GM12878 (cell line): ENCODE measurements around the gene ATG101. TPM values are rescaled to one million over a fixed set of nuclear protein-coding genes. Genes with fewer than 3 reads are reported as not detected.

Source experiments
- ATAC-seq: fragments of 200-7000 bp; cut with Tn5 transposase; 3 replicates; pipeline ENCODE4 v1.9.1; 2020; ENCODE audit warnings: mild to moderate bottlenecking, moderate library complexity
- BruUV-seq: library from RNA; stranded (reverse); fragments of 400-500 nt; replicated peaks from 2 replicates; lab custom pipeline; 2021; lab: Mats Ljungman, UMichigan
- CTCF ChIA-PET: fragments of 300-600 bp; sonication (Branson Sonifier 250); formaldehyde crosslinking; extraction: SDS; loops from one replicate; lab custom pipeline; 2021; ENCODE audit warnings: inconsistent platforms; lab: Yijun Ruan, JAX
- POLR2A ChIA-PET: fragments of 350-600 bp; formaldehyde crosslinking; extraction: SDS; loops from one replicate; lab custom pipeline; 2021; ENCODE audit warnings: inconsistent platforms; lab: Charles Lee
- RAD21 ChIA-PET: fragments of 300-600 bp; sonication (Branson Sonifier 250); formaldehyde crosslinking; loops from one replicate; lab custom pipeline; 2023; ENCODE audit warnings: antibody characterized with exemption; ENCODE audit not compliant: unreplicated experiment; lab: Charles Lee
- SMC1A ChIA-PET: fragments of 300-600 bp; sonication (Branson Sonifier 250); formaldehyde crosslinking; loops from one replicate; lab custom pipeline; 2023; ENCODE audit not compliant: unreplicated experiment, uncharacterized antibody; lab: Charles Lee
- DNase-seq: peaks from one replicate; pipeline ENCODE4 v3.0.0-alpha.2; 2011; ENCODE audit warnings: low read depth, low spot score
- FAIRE-seq: peaks from 3 replicates; lab custom pipeline; 2011; peaks lifted over from hg19 to GRCh38; lab: Jason Lieb, UNC
- H2AFZ ChIP-seq: 2 replicates; pipeline ENCODE4 v1.6.0; 2011; ENCODE audit warnings: low read depth, low read length, control low read depth; ENCODE audit not compliant: control insufficient read depth
- H3K27ac ChIP-seq: 2 replicates; pipeline ENCODE4 v1.5.1; 2011; ENCODE audit warnings: control low read depth; ENCODE audit not compliant: control insufficient read depth, insufficient read depth
- H3K27me3 ChIP-seq, 2 experiments: replicated peaks in 1 of 2; 2 replicates each; pipeline versions ENCODE4 v1.6.0 to v1.6.1; 2011; ENCODE audit warnings: low read length in 1 of 2; ENCODE audit not compliant: control insufficient read depth in 2 of 2, insufficient read depth in 2 of 2
- H3K36me3 ChIP-seq, 2 experiments: 2 replicates each; pipeline ENCODE4 v1.5.1; 2011; ENCODE audit warnings: low read length in 1 of 2; ENCODE audit not compliant: control insufficient read depth in 2 of 2, insufficient read depth in 2 of 2
- H3K4me1 ChIP-seq: 2 replicates; pipeline ENCODE4 v1.6.1; 2011; ENCODE audit warnings: mild to moderate bottlenecking, low read length, moderate library complexity, mixed read lengths; ENCODE audit not compliant: control insufficient read depth, insufficient read depth
- H3K4me2 ChIP-seq: 2 replicates; pipeline ENCODE4 v1.6.0; 2011; ENCODE audit warnings: control low read depth; ENCODE audit not compliant: control insufficient read depth, insufficient read depth
- H3K4me3 ChIP-seq: fragments of 200-600 bp; sonication (generic); 2 replicates; pipeline ENCODE4 v1.5.1; 2016
- H3K79me2 ChIP-seq: 2 replicates; pipeline ENCODE4 v1.6.0; 2011; ENCODE audit warnings: low read length; ENCODE audit not compliant: control insufficient read depth, insufficient read depth
- H3K9ac ChIP-seq: 2 replicates; pipeline ENCODE4 v1.8.0; 2011; ENCODE audit warnings: low read length, control low read depth, mixed read lengths; ENCODE audit not compliant: control insufficient read depth, insufficient read depth
- H3K9me3 ChIP-seq: replicated peaks from 3 replicates; pipeline ENCODE4 v1.5.1; 2011; ENCODE audit warnings: mild to moderate bottlenecking, low read length; ENCODE audit not compliant: control insufficient read depth, insufficient read depth
- H4K20me1 ChIP-seq: 2 replicates; pipeline ENCODE4 v1.6.0; 2011; ENCODE audit not compliant: control insufficient read depth, insufficient read depth
- FOXM1 ChIP-seq: IDR thresholded peaks from 2 replicates; pipeline ENCODE4 v1.6.1; 2012; ENCODE audit warnings: low read depth, mild to moderate bottlenecking, inconsistent platforms, low read length, moderate library complexity
- STAT1 ChIP-seq: fragments of 450-650 bp; conservative IDR thresholded peaks from 2 replicates; pipeline ENCODE4 v1.6.1; 2014; ENCODE audit warnings: antibody characterized with exemption, mild to moderate bottlenecking
- WGBS: methylation state at CpG from one replicate; pipeline ENCODE4 v1.1.6; 2016; ENCODE audit warnings: low lambda C conversion rate; ENCODE audit not compliant: insufficient replicate concordance, insufficient coverage; ENCODE audit errors: missing lambda C conversion rate; 5-methylcytosine and 5-hydroxymethylcytosine counted together
- in situ Hi-C: fragments of 300-500 bp; cut with MboI; formaldehyde crosslinking; loops from 9 replicates; pipeline ENCODE4 v1.14.3; 2018; ENCODE audit warnings: mixed read lengths
- intact Hi-C: fragments of 100-400 bp; cut with micrococcal nuclease; formaldehyde crosslinking; loops from one replicate; pipeline ENCODE4 v1.14.2; 2022; ENCODE audit not compliant: unreplicated experiment
- polyA plus RNA-seq, 11 experiments: library from polyadenylated mRNA; depleted of rRNA in 4 of 11; unstranded in 6 of 11; stranded (reverse) in 5 of 11; fragments of >200 nt; fragmentation: Nextera tagmentation in 4 of 11; fragmentation: Illumina TruSeq in 1 of 11; extraction: Ambion mirVana in 4 of 11; extraction: Trizol in 1 of 11; gene quantifications; 1 replicate in 1 of 11; 2 replicates in 10 of 11; pipeline versions ENCODE4 v1.2.1 to v1.2.3, GENCODE V29; 2011 to 2016; ENCODE audit warnings: inconsistent platforms in 2 of 11, missing spikeins in 2 of 11, low read depth in 1 of 11
- total RNA-seq, 4 experiments: library from RNA; depleted of rRNA in 3 of 4; stranded (reverse); fragments of >200 nt in 3 of 4; fragmentation: Illumina TruSeq in 1 of 4; extraction: Trizol in 1 of 4; gene quantifications; 2 replicates each; pipeline versions ENCODE4 v1.2.1 to v1.2.3, GENCODE V29; 2013 to 2021
- TF ChIP-seq, protein P1 (sequence below): fragments of 450-650 bp; IDR thresholded peaks from 2 replicates; pipeline ENCODE4 v1.6.1; 2017; ENCODE audit warnings: mild to moderate bottlenecking, moderate library complexity

Gene ATG101
- total and polyA plus RNA-seq, 10 of the 15 experiments (the other 5 are each of a cell fraction or from before 2014, with no cell fraction given) = 2.7 to 49.8 (median 35.3) TPM

DNA sequence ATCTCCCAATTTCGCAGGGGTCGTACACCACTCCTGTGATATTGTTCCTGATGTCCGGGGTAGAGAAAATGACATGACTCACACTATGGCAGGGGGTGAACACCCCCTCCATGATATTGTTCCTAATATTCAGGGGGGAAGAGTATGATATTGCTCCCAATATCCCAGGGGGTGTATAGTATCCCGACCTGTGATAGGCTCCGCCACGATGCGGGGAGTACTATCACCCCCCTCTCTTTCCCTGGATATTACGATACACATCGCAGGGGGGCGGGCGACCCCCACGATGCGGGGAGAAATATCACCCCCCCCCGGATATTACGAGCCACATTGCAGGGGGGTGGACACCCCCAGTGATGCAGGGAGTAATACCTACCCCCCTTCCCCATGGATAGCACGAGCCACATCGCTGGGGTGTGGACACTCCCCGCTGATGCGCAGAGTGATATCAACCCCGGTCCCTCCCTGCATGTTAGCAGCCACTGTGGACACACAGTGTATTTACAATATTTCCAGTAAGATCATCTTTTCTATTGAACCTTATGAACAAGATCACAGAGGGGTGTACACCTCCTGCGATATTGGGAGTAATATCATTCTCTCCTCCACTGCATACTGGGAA lies 27.4 kb downstream of the ATG101 start:
- RAD21 ChIA-PET = no interaction called here
- in situ Hi-C loops (no loop called here), intact Hi-C loops (no loop called here)
- H3K36me3 ChIP-seq = no peaks in the 10 kb centered on the region
- H3K79me2 ChIP-seq = no peaks in the 10 kb centered on the region
- no peaks in the 10 kb centered on the region for H4K20me1 ChIP-seq
- POLR2A ChIA-PET = no interaction called here
- ATAC-seq = no peak
- CTCF ChIA-PET = no interaction called here
- no peak overlapping the region for H3K4me3 ChIP-seq
- SMC1A ChIA-PET = no interaction called here
- no peaks in the 10 kb centered on the region for H3K9me3 ChIP-seq
- H3K4me1 ChIP-seq = no peaks in the 10 kb centered on the region
- no peak overlapping the region for H3K4me2 ChIP-seq
- no peaks in the 10 kb centered on the region for H3K27me3 ChIP-seq
- no TSS peak for BruUV-seq
- no peak for FAIRE-seq
- no peak overlapping the region for H2AFZ ChIP-seq
- no peak overlapping the region for H3K9ac ChIP-seq
- H3K27ac ChIP-seq = no peak overlapping the region
- TF ChIP-seq STAT1 (no peak), FOXM1 (no peak)
- TF ChIP-seq, protein P1, sequence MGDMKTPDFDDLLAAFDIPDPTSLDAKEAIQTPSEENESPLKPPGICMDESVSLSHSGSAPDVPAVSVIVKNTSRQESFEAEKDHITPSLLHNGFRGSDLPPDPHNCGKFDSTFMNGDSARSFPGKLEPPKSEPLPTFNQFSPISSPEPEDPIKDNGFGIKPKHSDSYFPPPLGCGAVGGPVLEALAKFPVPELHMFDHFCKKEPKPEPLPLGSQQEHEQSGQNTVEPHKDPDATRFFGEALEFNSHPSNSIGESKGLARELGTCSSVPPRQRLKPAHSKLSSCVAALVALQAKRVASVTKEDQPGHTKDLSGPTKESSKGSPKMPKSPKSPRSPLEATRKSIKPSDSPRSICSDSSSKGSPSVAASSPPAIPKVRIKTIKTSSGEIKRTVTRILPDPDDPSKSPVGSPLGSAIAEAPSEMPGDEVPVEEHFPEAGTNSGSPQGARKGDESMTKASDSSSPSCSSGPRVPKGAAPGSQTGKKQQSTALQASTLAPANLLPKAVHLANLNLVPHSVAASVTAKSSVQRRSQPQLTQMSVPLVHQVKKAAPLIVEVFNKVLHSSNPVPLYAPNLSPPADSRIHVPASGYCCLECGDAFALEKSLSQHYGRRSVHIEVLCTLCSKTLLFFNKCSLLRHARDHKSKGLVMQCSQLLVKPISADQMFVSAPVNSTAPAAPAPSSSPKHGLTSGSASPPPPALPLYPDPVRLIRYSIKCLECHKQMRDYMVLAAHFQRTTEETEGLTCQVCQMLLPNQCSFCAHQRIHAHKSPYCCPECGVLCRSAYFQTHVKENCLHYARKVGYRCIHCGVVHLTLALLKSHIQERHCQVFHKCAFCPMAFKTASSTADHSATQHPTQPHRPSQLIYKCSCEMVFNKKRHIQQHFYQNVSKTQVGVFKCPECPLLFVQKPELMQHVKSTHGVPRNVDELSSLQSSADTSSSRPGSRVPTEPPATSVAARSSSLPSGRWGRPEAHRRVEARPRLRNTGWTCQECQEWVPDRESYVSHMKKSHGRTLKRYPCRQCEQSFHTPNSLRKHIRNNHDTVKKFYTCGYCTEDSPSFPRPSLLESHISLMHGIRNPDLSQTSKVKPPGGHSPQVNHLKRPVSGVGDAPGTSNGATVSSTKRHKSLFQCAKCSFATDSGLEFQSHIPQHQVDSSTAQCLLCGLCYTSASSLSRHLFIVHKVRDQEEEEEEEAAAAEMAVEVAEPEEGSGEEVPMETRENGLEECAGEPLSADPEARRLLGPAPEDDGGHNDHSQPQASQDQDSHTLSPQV = no peak
- WGBS = 88% methylated on average over 21 of the region's 21 CpGs
- DNase-seq = no peak
